H1 (cell line): ENCODE data around the gene DDR2. TPM values are rescaled to one million over a fixed set of nuclear protein-coding genes. Genes with fewer than 3 reads are reported as not detected.

Experiments
- ATF2 ChIP-seq: IDR thresholded peaks from 2 replicates; pipeline ENCODE4 v1.6.1; 2012; ENCODE audit warnings: low read length, inconsistent platforms
- ATF3 ChIP-seq: IDR thresholded peaks from 2 replicates; pipeline ENCODE4 v1.6.1; 2011; ENCODE audit warnings: low read depth, mild to moderate bottlenecking, low read length; ENCODE audit not compliant: insufficient read depth
- EZH2 ChIP-seq: fragments of 200-600 bp; sonication (generic); IDR thresholded peaks from 2 replicates; pipeline ENCODE4 v1.7.1; 2012; ENCODE audit warnings: low read depth, mild to moderate bottlenecking, moderate library complexity, low read length, inconsistent platforms; ENCODE audit not compliant: severe bottlenecking
- RAD21 ChIP-seq, 2 experiments: IDR thresholded peaks in 1 of 2; conservative IDR thresholded peaks in 1 of 2; 2 replicates each; pipeline ENCODE4 v1.6.1; 2011; ENCODE audit warnings: low read depth in 2 of 2, low read length in 2 of 2, improper control_type of control experiment in 1 of 2, inconsistent platforms in 1 of 2, mild to moderate bottlenecking in 1 of 2, moderate library complexity in 1 of 2
- SP1 ChIP-seq: IDR thresholded peaks from 2 replicates; pipeline ENCODE4 v1.6.1; 2011; ENCODE audit warnings: low read depth, low read length
- TAF7 ChIP-seq: optimal IDR thresholded peaks from 2 replicates; pipeline ENCODE3; 2011; ENCODE audit warnings: low read depth, mild to moderate bottlenecking, inconsistent platforms, low read length, moderate library complexity, borderline replicate concordance
- TCF12 ChIP-seq: IDR thresholded peaks from 2 replicates; pipeline ENCODE4 v1.6.1; 2011; ENCODE audit warnings: low read depth, mild to moderate bottlenecking, low read length
- polyA plus RNA-seq, 7 experiments: library from polyadenylated mRNA; depleted of rRNA in 3 of 7; stranded (reverse) in 5 of 7; unstranded in 2 of 7; fragments of >200 nt in 5 of 7; fragments of 200-250 nt in 2 of 7; gene quantifications; 1 replicate in 5 of 7; 2 replicates in 1 of 7; 4 replicates in 1 of 7; pipeline versions ENCODE4 v1.2.1 to v1.2.3, GENCODE V29; 2011 to 2013; ENCODE audit warnings: missing spikeins in 2 of 7, mixed read lengths in 2 of 7
- total RNA-seq: library from RNA; stranded (reverse); fragmentation: NEBNext Ultra II Directional; extraction: Animal tissue kit (Norgen Biotek cat#: 25700); gene quantifications from 2 replicates; pipeline ENCODE4 v1.2.1, GENCODE V29; 2021

The DDR2 gene
- total and polyA plus RNA-seq, 2 of the 8 experiments (the other 6 are each of a cell fraction or from before 2014, with no cell fraction given): 1.00 to 2.1 TPM

- no peak for TF ChIP-seq SP1
- no peak for TF ChIP-seq ATF3
- no peak for TF ChIP-seq ATF2
- TF ChIP-seq RAD21 (IDR thresholded peaks at IDR 0.05 in 1 of 2, conservative IDR thresholded peaks at IDR 0.05 in 1 of 2; ENCODE audit: low read depth in 2 of 2, low read length in 2 of 2): no peak
- no peak for TF ChIP-seq EZH2
- TF ChIP-seq TAF7: no peak
- TF ChIP-seq TCF12: no peak
- TF ChIP-seq, all 59 proteins: peak for 0
Observed at GRCh38 chr1:162694911-162695310, 62.6 kb downstream of the DDR2 start (continued).
